HG03520 (cell line): ENCODE results near the gene RPS6KA3.
"Not testable (repeated sequence)": the region's sequence is repeated elsewhere in the genome, so short reads cannot be mapped to it uniquely, and the experiment has no call there.

Experiments
- ATAC-seq: cut with Tn5 transposase; IDR thresholded peaks from one replicate; pipeline ENCODE4 v1.9.1; 2021; ENCODE audit warnings: mild to moderate bottlenecking, moderate library complexity; ENCODE audit not compliant: unreplicated experiment

Gene RPS6KA3

GRCh38 chrX:20149326-20149725, 117.4 kb downstream of the RPS6KA3 start:
- no peak for ATAC-seq

GRCh38 chrX:20147561-20147960, 119.1 kb downstream of the RPS6KA3 start:
- no peak for ATAC-seq

GRCh38 chrX:20144491-20144890, 122.2 kb downstream of the RPS6KA3 start:
- ATAC-seq, result no peak

- no peak for ATAC-seq
Measured at GRCh38 chrX:20143561-20143960, 123.1 kb downstream of the RPS6KA3 start.

GRCh38 chrX:20143111-20143510, 123.6 kb downstream of the RPS6KA3 start:
- ATAC-seq, result no peak

GRCh38 chrX:20141281-20142220, 125.2 kb downstream of the RPS6KA3 start, which contains the start of gene EIF1AX:
Gene EIF1AX (minus strand): TSS chrX:20141838. CDS start chrX:20141640, 198 bp downstream.
- peak; percentile 99 for ATAC-seq

GRCh38 chrX:20140420-20140819, 126.3 kb downstream of the RPS6KA3 start:
- no peak for ATAC-seq

GRCh38 chrX:20139966-20140365, 126.7 kb downstream of the RPS6KA3 start:
- ATAC-seq, result no peak

GRCh38 chrX:20135944-20136343, 130.8 kb downstream of the RPS6KA3 start:
- no peak for ATAC-seq

- no peak for ATAC-seq
Measured at GRCh38 chrX:20132666-20133065, 134.0 kb downstream of the RPS6KA3 start.

GRCh38 chrX:20130357-20130756, 136.4 kb downstream of the RPS6KA3 start:
- ATAC-seq, result no peak

GRCh38 chrX:20129547-20129946, 137.2 kb downstream of the RPS6KA3 start:
- ATAC-seq, result no peak

- ATAC-seq, result no peak
Measured at GRCh38 chrX:20128670-20129069, 138.0 kb downstream of the RPS6KA3 start.

GRCh38 chrX:20127440-20127839, 139.3 kb downstream of the RPS6KA3 start:
- not testable (repeated sequence) for ATAC-seq

GRCh38 chrX:20126833-20127232, 139.9 kb downstream of the RPS6KA3 start:
- ATAC-seq, result peak; percentile 47

- no peak for ATAC-seq
Measured at GRCh38 chrX:20124964-20125363, 141.7 kb downstream of the RPS6KA3 start.

- ATAC-seq, result no peak
Measured at GRCh38 chrX:20118065-20118824, 148.5 kb downstream of the RPS6KA3 start.

GRCh38 chrX:20116577-20117240, 150.0 kb downstream of the RPS6KA3 start, which contains the start of gene MAP7D2:
Gene MAP7D2 (minus strand): TSS chrX:20116907. CDS start chrX:20116879, 28 bp downstream.
- no peak for ATAC-seq

- no peak for ATAC-seq
Measured at GRCh38 chrX:20116087-20116576, 150.6 kb downstream of the RPS6KA3 start.

- ATAC-seq, result no peak
Measured at GRCh38 chrX:20112022-20112774, 154.5 kb downstream of the RPS6KA3 start.
